SH-SY5Y (cell line): ENCODE results near the gene ISCA2.

ENCODE experiments used
- GATA2 ChIP-seq: IDR thresholded peaks from 2 replicates; pipeline ENCODE4 v1.6.1; 2011; ENCODE audit warnings: mild to moderate bottlenecking, low read depth, low read length
- GATA3 ChIP-seq: IDR thresholded peaks from 2 replicates; pipeline ENCODE4 v1.6.1; 2011; ENCODE audit warnings: low read depth, mild to moderate bottlenecking, low read length, moderate library complexity

DNA sequence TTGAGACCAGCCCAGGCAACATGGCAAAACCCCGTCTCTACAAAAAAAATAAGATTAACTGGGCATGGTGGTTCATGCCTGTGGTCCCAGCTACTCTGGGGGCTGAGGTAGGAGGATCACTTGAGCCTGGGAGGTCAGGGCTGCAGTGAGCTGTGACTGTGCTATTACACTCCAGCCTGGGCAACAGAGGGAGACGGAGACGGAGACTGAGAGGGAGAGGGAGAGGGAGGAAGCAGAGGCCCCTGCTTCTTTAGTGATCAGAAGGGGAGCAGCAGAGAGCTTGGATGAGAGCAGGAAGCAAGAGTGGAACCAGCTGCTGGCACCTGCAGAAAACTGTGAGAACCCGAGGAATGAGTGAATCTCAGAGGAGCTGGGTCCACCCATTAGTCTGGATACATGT lies 45.9 kb downstream of the ISCA2 start:
- no peak for TF ChIP-seq GATA2
- TF ChIP-seq GATA3 = no peak
